HepG2 (cell line): ENCODE results near the gene DNMT3A. TPM values are rescaled to one million over a fixed set of nuclear protein-coding genes. Genes with fewer than 3 reads are reported as not detected.
A peak's percentile ranks its signal among the peaks of the same experiment; 100 is the strongest.

Experiments
- ATAC-seq: fragments of 200-7000 bp; cut with Tn5 transposase; 3 replicates; pipeline ENCODE4 v1.9.1; 2020; ENCODE audit warnings: mild to moderate bottlenecking, moderate library complexity
- BruUV-seq: library from RNA; stranded (reverse); fragments of 400-500 nt; replicated peaks from 2 replicates; lab custom pipeline; 2021; lab: Mats Ljungman, UMichigan
- CTCF ChIA-PET: fragments of 300-600 bp; formaldehyde crosslinking; extraction: SDS; loops from one replicate; lab custom pipeline; 2021; ENCODE audit warnings: low total read pairs, inconsistent platforms, low intra/inter-chr PET ratio; lab: Yijun Ruan, JAX
- POLR2A ChIA-PET: fragments of 350-600 bp; sonication (Branson Sonifier 250); formaldehyde crosslinking; loops from one replicate; lab custom pipeline; 2020; ENCODE audit warnings: antibody characterized with exemption, inconsistent platforms; lab: Yijun Ruan, JAX
- DNase-seq: peaks from one replicate; pipeline ENCODE4 v3.0.0-alpha.2; 2015; ENCODE audit warnings: low spot score
- FAIRE-seq: peaks from 3 replicates; lab custom pipeline; 2011; peaks lifted over from hg19 to GRCh38; lab: Jason Lieb, UNC
- H2AFZ ChIP-seq: one replicate; pipeline ENCODE4 v1.6.1; 2011; ENCODE audit warnings: low read length, inconsistent platforms
- H3K27ac ChIP-seq: fragments of 300-600 bp; 3 replicates; pipeline ENCODE4 v1.8.0; 2011; ENCODE audit warnings: mixed run types, mild to moderate bottlenecking, mixed read lengths, low read length, inconsistent platforms; ENCODE audit not compliant: insufficient read depth; ENCODE audit errors: extremely low read length
- H3K27me3 ChIP-seq, 2 experiments: fragments of 200-600 bp in 1 of 2; 2 replicates in 1 of 2; 3 replicates in 1 of 2; pipeline versions ENCODE4 v1.6.0 to v1.8.0; 2011; ENCODE audit warnings: low read length in 2 of 2, mild to moderate bottlenecking in 2 of 2, moderate library complexity in 2 of 2, inconsistent platforms in 1 of 2; ENCODE audit not compliant: insufficient read depth in 2 of 2, control insufficient read depth in 1 of 2
- H3K36me3 ChIP-seq, 2 experiments: fragments of 200-600 bp in 1 of 2; replicated peaks in 1 of 2; 2 replicates in 1 of 2; 3 replicates in 1 of 2; pipeline versions ENCODE4 v1.5.1 to v1.8.0; 2011; ENCODE audit warnings: low read length in 2 of 2, inconsistent platforms in 1 of 2; ENCODE audit not compliant: insufficient read depth in 2 of 2, control insufficient read depth in 1 of 2
- H3K4me1 ChIP-seq: 2 replicates; pipeline ENCODE4 v1.5.1; 2012; ENCODE audit warnings: low read length, inconsistent platforms; ENCODE audit not compliant: insufficient read depth
- H3K4me2 ChIP-seq: 2 replicates; pipeline ENCODE4 v1.6.0; 2011; ENCODE audit warnings: low read depth, low read length, inconsistent platforms
- H3K4me3 ChIP-seq, 3 experiments: fragments of 200-600 bp in 1 of 3; sonication (generic), shearing (Covaris generic) in 1 of 3; replicated peaks in 1 of 3; 2 replicates each; pipeline ENCODE4 v1.5.1; 2011 to 2016; ENCODE audit warnings: low read length in 3 of 3, inconsistent platforms in 2 of 3, low read depth in 2 of 3, mild to moderate bottlenecking in 2 of 3, control low read depth in 1 of 3, mixed read lengths in 1 of 3; ENCODE audit not compliant: insufficient read depth in 1 of 3
- H3K79me2 ChIP-seq: one replicate; pipeline ENCODE4 v1.6.1; 2011; ENCODE audit warnings: low read length, inconsistent platforms; ENCODE audit not compliant: insufficient read depth
- H3K9ac ChIP-seq: 2 replicates; pipeline ENCODE4 v1.6.0; 2011; ENCODE audit warnings: mild to moderate bottlenecking, low read depth, low read length, inconsistent platforms; ENCODE audit not compliant: insufficient read depth
- H3K9me3 ChIP-seq: 2 replicates; pipeline ENCODE4 v1.5.1; 2012; ENCODE audit warnings: mild to moderate bottlenecking, low read length
- H4K20me1 ChIP-seq: 2 replicates; pipeline ENCODE4 v1.6.0; 2011; ENCODE audit warnings: inconsistent platforms, mild to moderate bottlenecking, low read length, moderate library complexity; ENCODE audit not compliant: insufficient read depth
- CEBPB ChIP-seq: IDR thresholded peaks from 2 replicates; pipeline ENCODE4 v1.6.1; 2011; ENCODE audit warnings: low read depth, low read length, improper control_type of control experiment, borderline replicate concordance
- HMGA1 ChIP-seq: sonication (generic); formaldehyde crosslinking; conservative IDR thresholded peaks from 2 replicates; pipeline ENCODE4 v1.4.0; 2020; ENCODE audit warnings: missing genetic modification reagents
- RFXAP ChIP-seq: sonication (generic); formaldehyde crosslinking; IDR thresholded peaks from 2 replicates; pipeline ENCODE4 v1.4.0; 2020; ENCODE audit warnings: missing genetic modification reagents, borderline replicate concordance
- SIN3A ChIP-seq: IDR thresholded peaks from 2 replicates; pipeline ENCODE4 v1.6.1; 2011; ENCODE audit warnings: low read depth, mild to moderate bottlenecking, control low read depth, low read length, borderline replicate concordance
- ZNF234 ChIP-seq: sonication (generic); formaldehyde crosslinking; conservative IDR thresholded peaks from 2 replicates; pipeline ENCODE4 v1.5.1; 2020; ENCODE audit warnings: mild to moderate bottlenecking, missing genetic modification reagents
- WGBS: methylation state at CpG from one replicate; pipeline ENCODE4 v1.1.6; 2017; ENCODE audit warnings: low lambda C conversion rate; 5-methylcytosine and 5-hydroxymethylcytosine counted together
- in situ Hi-C: cut with HindIII; loops from 2 replicates; pipeline ENCODE4 v1.10.0; 2017; ENCODE audit warnings: low pct_unique_long_range_greater_than_20kb; ENCODE audit not compliant: extremely low pct_ligation_motif_present
- intact Hi-C: fragments of 100-400 bp; cut with micrococcal nuclease; formaldehyde crosslinking; loops from one replicate; pipeline ENCODE4 v1.10.0; 2022; ENCODE audit not compliant: unreplicated experiment
- polyA plus RNA-seq, 8 experiments: library from polyadenylated mRNA; depleted of rRNA in 3 of 8; stranded (reverse) in 7 of 8; unstranded in 1 of 8; fragments of >200 nt; fragmentation: Illumina TruSeq in 4 of 8; extraction: Trizol in 4 of 8; gene quantifications; 2 replicates each; pipeline versions ENCODE4 v1.2.1 to v1.2.3, GENCODE V29; 2011 to 2016; ENCODE audit warnings: low read depth in 4 of 8, missing spikeins in 1 of 8, mixed read lengths in 1 of 8; ENCODE audit not compliant: insufficient read depth in 1 of 8
- total RNA-seq, 5 experiments: library from RNA; depleted of rRNA; stranded (reverse); fragments of >200 nt; fragmentation: Illumina TruSeq; extraction: Trizol; gene quantifications; 2 replicates each; pipeline ENCODE4 v1.2.3, GENCODE V29; 2016; ENCODE audit warnings: low read depth in 1 of 5
- TF ChIP-seq, protein P1 (sequence below): sonication (generic); IDR thresholded peaks from 2 replicates; pipeline ENCODE4 v1.6.1; 2016; ENCODE audit warnings: low read depth, borderline replicate concordance
- TF ChIP-seq, protein P2 (sequence below): sonication (generic); formaldehyde crosslinking; IDR thresholded peaks from 2 replicates; pipeline ENCODE4 v1.5.0; 2020; ENCODE audit warnings: mild to moderate bottlenecking, missing genetic modification reagents, borderline replicate concordance

The DNMT3A gene
- total and polyA plus RNA-seq, 2 of the 13 experiments (the other 11 are each of a cell fraction or from before 2014, with no cell fraction given), result 14.7 to 29.1 TPM

DNA sequence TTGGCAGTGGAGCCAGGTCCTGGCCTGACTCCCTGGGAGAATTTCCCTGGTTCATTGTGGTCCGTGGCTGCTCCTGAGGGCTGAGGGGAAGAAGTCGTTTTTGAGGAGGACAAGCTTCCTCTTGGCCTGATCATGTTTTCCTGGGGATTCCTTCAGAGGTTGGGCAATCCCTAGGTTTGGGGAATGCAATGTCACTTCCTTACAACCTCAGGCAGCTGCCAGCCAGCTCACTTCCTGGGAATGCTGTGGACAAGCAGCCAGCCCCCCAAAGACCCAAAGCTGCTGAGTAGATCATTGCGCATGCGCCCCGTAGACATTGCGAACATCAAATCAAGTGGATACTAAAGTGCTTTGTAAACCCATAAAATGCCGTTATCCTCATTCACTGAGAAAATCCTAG, 7.7 kb upstream of the DNMT3A start:
- BruUV-seq, result no TSS peak
- no peaks in the 10 kb centered on the region for H4K20me1 ChIP-seq
- H3K4me3 ChIP-seq, result no peak overlapping the region
- no peaks in the 10 kb centered on the region for H3K79me2 ChIP-seq
- no peak overlapping the region for H3K27ac ChIP-seq
- H3K4me1 ChIP-seq, result no peaks in the 10 kb centered on the region
- intact Hi-C loops (no loop called here), in situ Hi-C loops (no loop called here)
- DNase-seq (no peak), ATAC-seq (no peak), FAIRE-seq (no peak)
- WGBS, result 64% methylated on average over 7 of the region's 7 CpGs
- H3K36me3 ChIP-seq, result no peaks in the 10 kb centered on the region
- H2AFZ ChIP-seq, result no peak overlapping the region
- TF ChIP-seq HMGA1, result no peak
- 0 out of 2 replicates have a peak, but pooled peaks have one; percentile 3 for TF ChIP-seq CEBPB
- peaks cover 2 to 19% of the 10 kb centered on the region in 2 experiments; a peak in 3 of 5 replicates for H3K27me3 ChIP-seq
- no peak overlapping the region for H3K9ac ChIP-seq
- POLR2A ChIA-PET, result no interaction called here
- no peaks in the 10 kb centered on the region for H3K9me3 ChIP-seq
- CTCF ChIA-PET, result no interaction called here
- H3K4me2 ChIP-seq, result no peak overlapping the region

DNA sequence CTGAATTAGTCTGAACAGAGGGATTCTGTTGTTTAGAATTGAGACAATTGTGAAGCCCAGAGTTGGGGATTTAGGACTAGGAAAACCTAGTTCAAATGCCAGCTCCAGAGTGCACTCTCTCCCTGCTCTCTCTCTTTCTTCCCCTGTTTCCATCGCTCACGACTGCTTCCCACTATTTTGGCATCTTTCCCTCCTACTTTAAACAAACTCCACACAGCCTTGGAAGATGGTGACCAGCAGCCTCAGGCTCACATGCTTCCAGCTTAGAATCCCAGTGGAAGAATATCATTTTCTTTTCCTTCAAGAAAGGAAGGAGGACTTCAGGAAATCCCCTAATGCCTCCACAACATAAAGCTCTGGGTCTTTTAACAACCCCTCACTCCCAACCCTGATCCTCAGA, 6.1 kb upstream of the DNMT3A start:
- Histone ChIP-seq H3K27me3 (peaks cover 2 to 16% of the 10 kb centered on the region in 2 experiments; a peak in 2 of 5 replicates), H3K79me2 (no peaks in the 10 kb centered on the region), H3K9ac (no peak overlapping the region), H4K20me1 (no peaks in the 10 kb centered on the region), H3K36me3 (no peaks in the 10 kb centered on the region), H2AFZ (no peak overlapping the region), H3K27ac (no peak overlapping the region), H3K9me3 (no peaks in the 10 kb centered on the region), H3K4me2 (no peak overlapping the region), H3K4me3 (no peak overlapping the region), H3K4me1 (peaks cover 4% of the 10 kb centered on the region)
- intact Hi-C loops (no loop called here), in situ Hi-C loops (no loop called here)
- ATAC-seq (no peak), DNase-seq (no peak), FAIRE-seq (no peak)
- TF ChIP-seq, protein P1, sequence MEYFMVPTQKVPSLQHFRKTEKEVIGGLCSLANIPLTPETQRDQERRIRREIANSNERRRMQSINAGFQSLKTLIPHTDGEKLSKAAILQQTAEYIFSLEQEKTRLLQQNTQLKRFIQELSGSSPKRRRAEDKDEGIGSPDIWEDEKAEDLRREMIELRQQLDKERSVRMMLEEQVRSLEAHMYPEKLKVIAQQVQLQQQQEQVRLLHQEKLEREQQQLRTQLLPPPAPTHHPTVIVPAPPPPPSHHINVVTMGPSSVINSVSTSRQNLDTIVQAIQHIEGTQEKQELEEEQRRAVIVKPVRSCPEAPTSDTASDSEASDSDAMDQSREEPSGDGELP, result no peak
- no peak for TF ChIP-seq ZNF234 (CRISPR knock-in tag)
- no peak for TF ChIP-seq SIN3A
- TF ChIP-seq, protein P2, sequence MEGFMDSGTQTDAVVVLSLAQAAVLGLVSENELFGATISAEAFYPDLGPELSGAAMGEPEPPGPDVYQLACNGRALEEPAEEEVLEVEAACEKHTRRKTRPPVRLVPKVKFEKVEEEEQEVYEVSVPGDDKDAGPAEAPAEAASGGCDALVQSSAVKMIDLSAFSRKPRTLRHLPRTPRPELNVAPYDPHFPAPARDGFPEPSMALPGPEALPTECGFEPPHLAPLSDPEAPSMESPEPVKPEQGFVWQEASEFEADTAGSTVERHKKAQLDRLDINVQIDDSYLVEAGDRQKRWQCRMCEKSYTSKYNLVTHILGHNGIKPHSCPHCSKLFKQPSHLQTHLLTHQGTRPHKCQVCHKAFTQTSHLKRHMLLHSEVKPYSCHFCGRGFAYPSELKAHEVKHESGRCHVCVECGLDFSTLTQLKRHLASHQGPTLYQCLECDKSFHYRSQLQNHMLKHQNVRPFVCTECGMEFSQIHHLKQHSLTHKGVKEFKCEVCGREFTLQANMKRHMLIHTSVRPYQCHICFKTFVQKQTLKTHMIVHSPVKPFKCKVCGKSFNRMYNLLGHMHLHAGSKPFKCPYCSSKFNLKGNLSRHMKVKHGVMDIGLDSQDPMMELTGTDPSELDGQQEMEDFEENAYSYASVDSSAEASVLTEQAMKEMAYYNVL, result no peak
- TF ChIP-seq RFXAP (CRISPR knock-in tag), result no peak
- WGBS, result 10% methylated on average over 2 of the region's 2 CpGs
- ChIA-PET POLR2A (no interaction called here), CTCF (no interaction called here)
- BruUV-seq, result no TSS peak
